GM23338 (cell line): ENCODE measurements around the gene SPATA13. TPM values are rescaled to one million over a fixed set of nuclear protein-coding genes. Genes with fewer than 3 reads are reported as not detected.

Experiments used
- ATAC-seq: fragments of 200-7000 bp; cut with Tn5 transposase; 3 replicates; pipeline ENCODE4 v1.9.1; 2020
- DNase-seq: peaks from one replicate; pipeline ENCODE4 v3.0.0-alpha.2; 2015; ENCODE audit warnings: low spot score
- H2AFZ ChIP-seq: fragments of 200-600 bp; sonication (generic); 2 replicates; pipeline ENCODE4 v1.8.0; 2016; ENCODE audit warnings: antibody characterized with exemption, mild to moderate bottlenecking, moderate library complexity
- H3F3A ChIP-seq: fragments of 200-600 bp; sonication (generic); replicated peaks from 2 replicates; pipeline ENCODE4 v1.8.0; 2017; ENCODE audit warnings: antibody characterized with exemption, mixed run types, low read depth
- H3K27ac ChIP-seq: fragments of 200-600 bp; sonication (generic); 2 replicates; pipeline ENCODE4 v1.6.1; 2016; ENCODE audit warnings: low read depth
- H3K27me3 ChIP-seq: fragments of 200-600 bp; sonication (generic); 2 replicates; pipeline ENCODE4 v1.8.0; 2016; ENCODE audit warnings: mild to moderate bottlenecking, mixed run types, moderate library complexity; ENCODE audit not compliant: insufficient read depth
- H3K36me3 ChIP-seq: fragments of 200-600 bp; sonication (generic); 2 replicates; pipeline ENCODE4 v1.8.0; 2016; ENCODE audit warnings: mild to moderate bottlenecking; ENCODE audit not compliant: insufficient read depth
- H3K4me1 ChIP-seq: fragments of 200-600 bp; sonication (generic); 2 replicates; pipeline ENCODE4 v1.8.0; 2016; ENCODE audit warnings: mild to moderate bottlenecking, moderate library complexity; ENCODE audit not compliant: insufficient read depth
- H3K4me2 ChIP-seq: fragments of 200-600 bp; sonication (generic); 2 replicates; pipeline ENCODE4 v1.7.1; 2017; ENCODE audit warnings: mixed run types
- H3K4me3 ChIP-seq: fragments of 200-600 bp; sonication (generic); 2 replicates; pipeline ENCODE4 v1.6.1; 2016; ENCODE audit warnings: mixed run types
- H3K79me2 ChIP-seq: fragments of 200-600 bp; sonication (generic); replicated peaks from 2 replicates; pipeline ENCODE4 v1.8.0; 2017; ENCODE audit warnings: mild to moderate bottlenecking; ENCODE audit not compliant: insufficient read depth
- H3K9me2 ChIP-seq: fragments of 200-600 bp; sonication (generic); 2 replicates; pipeline ENCODE4 v1.8.0; 2017; ENCODE audit not compliant: insufficient read depth
- H4K20me1 ChIP-seq: fragments of 200-600 bp; sonication (generic); replicated peaks from 2 replicates; pipeline ENCODE4 v1.8.0; 2017; ENCODE audit warnings: mild to moderate bottlenecking; ENCODE audit not compliant: insufficient read depth
- H3K27ac Mint-ChIP-seq: 2 replicates; pipeline ENCODE4 v1.8.0; 2020; ENCODE audit warnings: inconsistent platforms, mild to moderate bottlenecking, moderate library complexity, mixed read lengths
- H3K27me3 Mint-ChIP-seq: 3 replicates; pipeline ENCODE4 v1.8.0; 2022; ENCODE audit warnings: low read depth, mild to moderate bottlenecking, moderate library complexity, mixed read lengths, inconsistent platforms; ENCODE audit not compliant: insufficient read depth, poor library complexity
- H3K36me3 Mint-ChIP-seq: 3 replicates; pipeline ENCODE4 v1.8.0; 2021; ENCODE audit warnings: low read depth, mild to moderate bottlenecking, inconsistent platforms, moderate library complexity, mixed read lengths
- H3K4me1 Mint-ChIP-seq: 3 replicates; pipeline ENCODE4 v1.8.0; 2020; ENCODE audit warnings: mild to moderate bottlenecking, inconsistent platforms, mixed read lengths
- H3K4me3 Mint-ChIP-seq: 3 replicates; pipeline ENCODE4 v1.8.0; 2021; ENCODE audit warnings: moderate library complexity, mild to moderate bottlenecking, inconsistent platforms, mixed read lengths
- H3K9me3 Mint-ChIP-seq: 3 replicates; pipeline ENCODE4 v1.8.0; 2020; ENCODE audit warnings: moderate library complexity, mild to moderate bottlenecking, inconsistent platforms, mixed read lengths
- CREB1 ChIP-seq: fragments of 250-450 bp; sonication (Bioruptor Pico); IDR thresholded peaks from 2 replicates; pipeline ENCODE4 v1.5.0; 2020; ENCODE audit warnings: low read depth, mild to moderate bottlenecking, moderate library complexity
- NANOG ChIP-seq: IDR thresholded peaks from 2 replicates; pipeline ENCODE4 v1.6.1; 2016; ENCODE audit warnings: antibody characterized with exemption, borderline replicate concordance
- ZNF462 ChIP-seq: fragments of 250-450 bp; sonication (Bioruptor Pico); IDR thresholded peaks from 2 replicates; pipeline ENCODE4 v1.5.0; 2020; ENCODE audit warnings: mild to moderate bottlenecking, moderate library complexity
- polyA plus RNA-seq: library from polyadenylated mRNA; unstranded; fragments of >200 nt; fragmentation: Nextera tagmentation; extraction: Ambion mirVana; gene quantifications from 2 replicates; pipeline ENCODE4 v1.2.1, GENCODE V29; 2016
- total RNA-seq: library from RNA; depleted of rRNA; stranded (reverse); fragments of >200 nt; shearing (Covaris generic); gene quantifications from 2 replicates; pipeline ENCODE4 v1.2.3, GENCODE V29; 2014

SPATA13 gene
- total and polyA plus RNA-seq, 2 experiments from 2014 or later: 11.9 to 45.7 TPM

- H3K79me2 ChIP-seq: peaks cover 97% of the 10 kb centered on the region
- no peak for ATAC-seq
These were observed 5.2 kb downstream of the SPATA13 start for GRCh38 chr13:24165746-24166145.

More at GRCh38 chr13:24165746-24166145, 5.2 kb downstream of the SPATA13 start:
- TF ChIP-seq NANOG (no peak), ZNF462 (CRISPR knock-in tag) (no peak), CREB1 (CRISPR knock-in tag) (no peak)
- Histone ChIP-seq H4K20me1 (peaks cover 36% of the 10 kb centered on the region), H2AFZ (no peak overlapping the region), H3K27me3 (no peaks in the 10 kb centered on the region), H3K27ac (no peak overlapping the region), H3F3A (no peaks in the 10 kb centered on the region), H3K4me3 (no peak overlapping the region), H3K4me1 (peaks cover 31% of the 10 kb centered on the region), H3K36me3 (no peaks in the 10 kb centered on the region; the same call in 1 of the 2 replicates), H3K4me2 (no peak overlapping the region), H3K9me2 (no peaks in the 10 kb centered on the region)
- no peak overlapping the region for H3K27ac Mint-ChIP-seq
- H3K27me3 Mint-ChIP-seq: peaks cover 4% of the 10 kb centered on the region
- peaks cover 30% of the 10 kb centered on the region for H3K4me1 Mint-ChIP-seq
- no peaks in the 10 kb centered on the region for H3K9me3 Mint-ChIP-seq
- no peak for DNase-seq
- no peak overlapping the region for H3K4me3 Mint-ChIP-seq
- H3K36me3 Mint-ChIP-seq: peaks cover 12% of the 10 kb centered on the region
